ENCODE data around the gene FAM168A.
"Not testable (repeated sequence)": the region's sequence is repeated elsewhere in the genome, so short reads cannot be mapped to it uniquely, and the experiment has no call there.

Gene FAM168A

DNA sequence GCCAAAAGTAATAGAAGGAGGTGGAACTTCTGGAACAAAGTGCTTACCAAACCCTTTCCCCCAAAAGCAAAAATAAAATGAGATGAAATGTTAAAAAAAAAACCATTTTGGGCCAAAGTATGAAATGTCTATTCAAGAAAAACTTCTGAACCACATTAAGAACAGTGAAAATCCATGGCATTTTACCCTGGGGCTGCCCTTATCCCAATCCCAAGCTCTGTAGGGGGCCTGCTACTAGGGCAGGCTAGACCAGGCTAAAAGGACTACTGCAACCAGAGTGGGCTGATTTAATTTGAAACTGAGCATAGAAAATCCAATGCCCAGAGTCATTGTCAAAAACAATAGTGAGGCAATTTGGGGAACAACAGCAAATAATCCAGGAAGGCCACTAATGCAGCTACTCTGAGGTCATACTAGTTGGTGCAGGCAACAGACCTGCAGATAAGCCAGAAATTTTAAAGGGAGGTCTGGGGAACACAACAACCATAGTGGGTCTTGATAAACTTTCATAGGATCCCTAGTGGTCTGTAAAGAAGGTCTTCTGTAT lies 122.3 kb downstream of the FAM168A start:
- Histone ChIP-seq H3K4me3 (ENCODE audit: low read length) (no peak overlapping the region), H3K27ac (ENCODE audit: low read length) (no peak overlapping the region), H3F3A (ENCODE audit: insufficient read depth, low read length) (no peaks in the 10 kb centered on the region), H3K4me2 (ENCODE audit: low read depth, low read length) (no peak overlapping the region), H3K4me1 (ENCODE audit: low read length) (no peaks in the 10 kb centered on the region), H3K9me2 (replicated peaks; ENCODE audit: insufficient read depth, low read length) (no peaks in the 10 kb centered on the region), H3K9me3 (replicated peaks; ENCODE audit: insufficient read depth, low read length) (no peaks in the 10 kb centered on the region), H3K27me3 (replicated peaks; ENCODE audit: insufficient read depth, low read length) (no peaks in the 10 kb centered on the region), H2AFZ (ENCODE audit: low read length) (no peak overlapping the region), H4K20me1 (ENCODE audit: insufficient read depth, low read length) (no peaks in the 10 kb centered on the region), H3K79me2 (ENCODE audit: low read length) (no peaks in the 10 kb centered on the region), H3K36me3 (replicated peaks; ENCODE audit: insufficient read depth, low read length) (no peaks in the 10 kb centered on the region), H3K9ac (ENCODE audit: low read length) (no peak overlapping the region)
- TF ChIP-seq, protein P1, sequence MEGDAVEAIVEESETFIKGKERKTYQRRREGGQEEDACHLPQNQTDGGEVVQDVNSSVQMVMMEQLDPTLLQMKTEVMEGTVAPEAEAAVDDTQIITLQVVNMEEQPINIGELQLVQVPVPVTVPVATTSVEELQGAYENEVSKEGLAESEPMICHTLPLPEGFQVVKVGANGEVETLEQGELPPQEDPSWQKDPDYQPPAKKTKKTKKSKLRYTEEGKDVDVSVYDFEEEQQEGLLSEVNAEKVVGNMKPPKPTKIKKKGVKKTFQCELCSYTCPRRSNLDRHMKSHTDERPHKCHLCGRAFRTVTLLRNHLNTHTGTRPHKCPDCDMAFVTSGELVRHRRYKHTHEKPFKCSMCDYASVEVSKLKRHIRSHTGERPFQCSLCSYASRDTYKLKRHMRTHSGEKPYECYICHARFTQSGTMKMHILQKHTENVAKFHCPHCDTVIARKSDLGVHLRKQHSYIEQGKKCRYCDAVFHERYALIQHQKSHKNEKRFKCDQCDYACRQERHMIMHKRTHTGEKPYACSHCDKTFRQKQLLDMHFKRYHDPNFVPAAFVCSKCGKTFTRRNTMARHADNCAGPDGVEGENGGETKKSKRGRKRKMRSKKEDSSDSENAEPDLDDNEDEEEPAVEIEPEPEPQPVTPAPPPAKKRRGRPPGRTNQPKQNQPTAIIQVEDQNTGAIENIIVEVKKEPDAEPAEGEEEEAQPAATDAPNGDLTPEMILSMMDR (IDR thresholded peaks at IDR 0.05; ENCODE audit: low read length): no peak
- TF ChIP-seq EZH2phosphoT487 (IDR thresholded peaks at IDR 0.05; ENCODE audit: low read length) (no peak), EZH2 (optimal IDR thresholded peaks at IDR 0.05; ENCODE audit: low read depth, low read length) (no peak)
- no peak for DNase-seq

DNA sequence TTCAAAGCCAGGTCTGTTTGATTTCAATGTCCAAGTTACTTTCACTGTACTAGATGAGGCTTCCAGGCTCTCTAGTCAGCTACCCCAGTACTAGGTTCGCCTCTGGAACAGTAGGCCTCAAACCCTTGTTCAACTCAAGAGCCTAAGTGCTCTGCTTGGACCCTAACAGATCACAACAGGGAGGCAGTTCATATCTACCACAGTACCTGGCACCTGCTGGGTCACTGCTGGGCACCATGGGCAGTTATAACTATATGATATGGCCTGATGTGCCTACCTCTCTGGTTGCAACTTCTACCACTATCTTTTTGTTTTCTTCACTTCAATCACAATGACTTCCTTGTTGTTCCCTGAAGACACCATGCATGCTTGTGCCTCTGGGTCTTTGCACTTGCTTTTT lies 124.7 kb downstream of the FAM168A start:
- no peaks in the 10 kb centered on the region for H3K36me3 ChIP-seq (replicated peaks; ENCODE audit: insufficient read depth, low read length)
- H3K4me3 ChIP-seq (ENCODE audit: low read length): no peak overlapping the region
- H3K79me2 ChIP-seq (ENCODE audit: low read length): no peaks in the 10 kb centered on the region
- no peak overlapping the region for H3K27ac ChIP-seq (ENCODE audit: low read length)
- H3K9me3 ChIP-seq (replicated peaks; ENCODE audit: insufficient read depth, low read length): no peaks in the 10 kb centered on the region
- no peak overlapping the region for H2AFZ ChIP-seq (ENCODE audit: low read length)
- TF ChIP-seq, protein P1 (IDR thresholded peaks at IDR 0.05; ENCODE audit: low read length): no peak
- no peak for TF ChIP-seq EZH2phosphoT487 (IDR thresholded peaks at IDR 0.05; ENCODE audit: low read length)
- no peak for TF ChIP-seq EZH2 (optimal IDR thresholded peaks at IDR 0.05; ENCODE audit: low read depth, low read length)
- H3K4me1 ChIP-seq (ENCODE audit: low read length): peaks cover 8% of the 10 kb centered on the region; the same call in 1 of the 2 replicates
- H3K9me2 ChIP-seq (replicated peaks; ENCODE audit: insufficient read depth, low read length): no peaks in the 10 kb centered on the region
- no peak overlapping the region for H3K9ac ChIP-seq (ENCODE audit: low read length)
- H3K4me2 ChIP-seq (ENCODE audit: low read depth, low read length): no peak overlapping the region
- no peaks in the 10 kb centered on the region for H3F3A ChIP-seq (ENCODE audit: insufficient read depth, low read length)
- no peaks in the 10 kb centered on the region for H3K27me3 ChIP-seq (replicated peaks; ENCODE audit: insufficient read depth, low read length)
- no peaks in the 10 kb centered on the region for H4K20me1 ChIP-seq (ENCODE audit: insufficient read depth, low read length)
- DNase-seq: no peak

DNA sequence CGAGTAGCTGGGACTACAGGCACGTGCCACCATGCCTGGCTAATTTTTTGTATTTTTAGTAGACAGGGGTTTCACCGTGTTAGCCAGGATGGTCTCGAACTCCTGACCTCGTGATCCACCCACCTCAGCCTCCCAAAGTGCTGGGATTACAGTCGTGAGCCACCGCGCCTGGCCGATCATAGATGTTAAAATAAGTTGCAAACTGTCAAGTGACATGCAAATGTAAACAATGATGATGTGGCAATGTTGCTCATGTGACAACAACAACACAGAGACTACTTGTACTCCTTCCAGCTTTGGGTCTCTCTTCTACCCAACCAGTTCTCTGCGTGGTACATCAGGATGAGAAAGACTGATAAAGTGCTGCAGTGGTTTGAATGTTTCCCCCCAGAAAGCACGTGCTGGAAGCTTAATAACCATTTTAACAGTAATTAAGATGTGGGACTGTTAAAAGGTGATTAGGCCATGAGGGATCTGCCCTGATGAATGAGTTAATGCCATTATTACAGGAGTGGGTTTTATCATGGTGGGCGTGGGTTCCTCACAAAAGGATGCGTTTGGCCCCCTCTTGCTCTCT lies 127.8 kb downstream of the FAM168A start:
- H3K4me1 ChIP-seq (ENCODE audit: low read length); H3K9me3 ChIP-seq (replicated peaks; ENCODE audit: insufficient read depth, low read length); H4K20me1 ChIP-seq (ENCODE audit: insufficient read depth, low read length); H3K9me2 ChIP-seq (replicated peaks; ENCODE audit: insufficient read depth, low read length); H3K27me3 ChIP-seq (replicated peaks; ENCODE audit: insufficient read depth, low read length); H3K36me3 ChIP-seq (replicated peaks; ENCODE audit: insufficient read depth, low read length); H3K9ac ChIP-seq (ENCODE audit: low read length); DNase-seq; H2AFZ ChIP-seq (ENCODE audit: low read length); H3F3A ChIP-seq (ENCODE audit: insufficient read depth, low read length); H3K4me3 ChIP-seq (ENCODE audit: low read length); H3K79me2 ChIP-seq (ENCODE audit: low read length); H3K27ac ChIP-seq (ENCODE audit: low read length): not testable (repeated sequence)
- H3K4me2 ChIP-seq (ENCODE audit: low read depth, low read length): 0 out of 2 replicates have a peak overlapping the region, but pooled peaks have one; percentile 13

DNA sequence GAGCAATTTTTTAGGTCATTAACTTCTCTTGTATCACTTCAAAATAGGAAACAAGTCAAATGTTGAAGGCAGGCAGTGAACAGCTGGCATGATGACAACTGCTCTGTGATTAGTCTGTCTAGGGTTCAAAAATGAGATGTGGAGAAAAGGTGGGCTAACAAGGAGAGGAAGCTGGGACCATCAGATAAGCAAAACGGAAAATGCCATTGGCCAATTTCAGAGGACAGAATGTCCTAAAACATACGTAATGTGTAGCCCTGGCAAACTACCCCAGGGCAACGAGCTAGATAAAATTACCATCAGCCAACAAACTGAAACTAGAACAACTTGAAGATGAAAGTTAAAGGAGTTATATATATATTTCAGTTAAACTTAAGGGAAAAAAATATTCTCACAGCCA lies 128.5 kb downstream of the FAM168A start:
- Histone ChIP-seq H3K4me2 (ENCODE audit: low read depth, low read length) (0 out of 2 replicates have a peak overlapping the region, but pooled peaks have one; percentile 13), H3K9me2 (replicated peaks; ENCODE audit: insufficient read depth, low read length) (no peaks in the 10 kb centered on the region), H3K27me3 (replicated peaks; ENCODE audit: insufficient read depth, low read length) (no peaks in the 10 kb centered on the region), H3K27ac (ENCODE audit: low read length) (no peak overlapping the region), H3K9me3 (replicated peaks; ENCODE audit: insufficient read depth, low read length) (no peaks in the 10 kb centered on the region), H3K36me3 (replicated peaks; ENCODE audit: insufficient read depth, low read length) (no peaks in the 10 kb centered on the region), H3K4me1 (ENCODE audit: low read length) (peaks cover 8% of the 10 kb centered on the region; the same call in 1 of the 2 replicates), H3K79me2 (ENCODE audit: low read length) (no peaks in the 10 kb centered on the region), H4K20me1 (ENCODE audit: insufficient read depth, low read length) (no peaks in the 10 kb centered on the region), H2AFZ (ENCODE audit: low read length) (no peak overlapping the region), H3F3A (ENCODE audit: insufficient read depth, low read length) (no peaks in the 10 kb centered on the region), H3K9ac (ENCODE audit: low read length) (no peak overlapping the region), H3K4me3 (ENCODE audit: low read length) (no peak overlapping the region)
- TF ChIP-seq EZH2phosphoT487 (IDR thresholded peaks at IDR 0.05; ENCODE audit: low read length) (no peak), EZH2 (optimal IDR thresholded peaks at IDR 0.05; ENCODE audit: low read depth, low read length) (no peak)
- TF ChIP-seq, protein P1 (IDR thresholded peaks at IDR 0.05; ENCODE audit: low read length): no peak
- peak; percentile 10 for DNase-seq
